Neural cell (in vitro differentiated cells): ENCODE measurements around the gene KMT2B. TPM values are rescaled to one million over a fixed set of nuclear protein-coding genes. Genes with fewer than 3 reads are reported as not detected.

Experiments
- H2AFZ ChIP-seq: fragments of 200-600, 300-800 bp; sonication (generic), shearing (Covaris generic); 2 replicates; pipeline ENCODE4 v1.6.0; 2014; ENCODE audit warnings: low read depth, mild to moderate bottlenecking, antibody characterized with exemption, low read length, moderate library complexity
- H3F3A ChIP-seq: fragments of 200-600 bp; shearing (Covaris generic); 2 replicates; pipeline ENCODE4 v1.6.1; 2016; ENCODE audit warnings: mild to moderate bottlenecking, moderate library complexity, mixed read lengths, antibody characterized with exemption, low read length; ENCODE audit not compliant: insufficient read depth, poor library complexity, severe bottlenecking
- H3K27ac ChIP-seq: fragments of 200-600, 300-800 bp; sonication (generic), shearing (Covaris generic); 2 replicates; pipeline ENCODE4 v1.5.1; 2014; ENCODE audit warnings: mild to moderate bottlenecking, low read length, moderate library complexity
- H3K27me3 ChIP-seq: fragments of 300-800, 200-600 bp; sonication (generic), shearing (Covaris generic); 2 replicates; pipeline ENCODE4 v1.6.0; 2014; ENCODE audit warnings: mild to moderate bottlenecking, low read depth, low read length, moderate library complexity; ENCODE audit not compliant: insufficient read depth
- H3K36me3 ChIP-seq: fragments of 300-800, 200-600 bp; sonication (generic), shearing (Covaris generic); 2 replicates; pipeline ENCODE4 v1.5.1; 2014; ENCODE audit warnings: mild to moderate bottlenecking, antibody characterized with exemption, low read length, moderate library complexity; ENCODE audit not compliant: insufficient read depth
- H3K4me2 ChIP-seq: fragments of 300-800, 200-600 bp; sonication (generic), shearing (Covaris generic); 2 replicates; pipeline ENCODE4 v1.6.0; 2014; ENCODE audit warnings: mild to moderate bottlenecking, low read length
- H3K4me3 ChIP-seq: fragments of 300-800, 200-600 bp; sonication (generic), shearing (Covaris generic); 2 replicates; pipeline ENCODE4 v1.5.1; 2014; ENCODE audit warnings: mild to moderate bottlenecking, low read length, moderate library complexity
- H3K79me2 ChIP-seq: fragments of 200-600 bp; shearing (Covaris generic); replicated peaks from 2 replicates; pipeline ENCODE4 v1.6.0; 2014; ENCODE audit warnings: mild to moderate bottlenecking, low read length, moderate library complexity; ENCODE audit not compliant: insufficient read depth
- H3K9ac ChIP-seq: fragments of 300-800, 200-600 bp; sonication (generic), shearing (Covaris generic); 2 replicates; pipeline ENCODE4 v1.6.1; 2016; ENCODE audit warnings: mild to moderate bottlenecking, low read length, mixed read lengths
- H3K9me2 ChIP-seq: fragments of 200-600 bp; shearing (Covaris generic); 2 replicates; pipeline ENCODE4 v1.6.1; 2016; ENCODE audit warnings: mild to moderate bottlenecking, low read length, mixed read lengths; ENCODE audit not compliant: insufficient read depth
- H3K9me3 ChIP-seq: fragments of 200-600, 300-800 bp; sonication (generic), shearing (Covaris generic); 2 replicates; pipeline ENCODE4 v1.6.1; 2016; ENCODE audit warnings: mild to moderate bottlenecking, mixed run types, low read length, moderate library complexity, mixed read lengths
- H4K20me1 ChIP-seq: fragments of 200-600 bp; shearing (Covaris generic); 2 replicates; pipeline ENCODE4 v1.6.1; 2016; ENCODE audit warnings: mild to moderate bottlenecking, mixed run types; ENCODE audit not compliant: insufficient read depth
- CTCF ChIP-seq: fragments of 450-650 bp; IDR thresholded peaks from 2 replicates; pipeline ENCODE4 v1.5.1; 2014; ENCODE audit warnings: antibody characterized with exemption, mild to moderate bottlenecking, moderate library complexity; ENCODE audit not compliant: poor library complexity, severe bottlenecking
- EP300 ChIP-seq: fragments of 450-650 bp; conservative IDR thresholded peaks from 2 replicates; pipeline ENCODE4 v1.6.1; 2014; ENCODE audit warnings: antibody characterized with exemption, mild to moderate bottlenecking, moderate library complexity; ENCODE audit not compliant: poor library complexity, severe bottlenecking
- EZH2 ChIP-seq: fragments of 200-600, 300-800 bp; shearing (Covaris generic), sonication (generic); IDR thresholded peaks from 2 replicates; pipeline ENCODE4 v1.6.1; 2014; ENCODE audit warnings: antibody characterized with exemption, low read length, borderline replicate concordance, mild to moderate bottlenecking; ENCODE audit not compliant: insufficient read depth, poor library complexity, severe bottlenecking
- POLR2AphosphoS5 ChIP-seq: IDR thresholded peaks from 2 replicates; pipeline ENCODE4 v1.6.1; 2012
- RAD21 ChIP-seq: fragments of 450-650 bp; conservative IDR thresholded peaks from 2 replicates; pipeline ENCODE4 v1.6.1; 2014; ENCODE audit warnings: antibody characterized with exemption, mild to moderate bottlenecking, moderate library complexity
- REST ChIP-seq: IDR thresholded peaks from 2 replicates; pipeline ENCODE4 v1.6.1; 2012; ENCODE audit warnings: borderline replicate concordance
- SMC3 ChIP-seq: fragments of 450-650 bp; conservative IDR thresholded peaks from 2 replicates; pipeline ENCODE4 v1.6.1; 2014; ENCODE audit warnings: antibody characterized with exemption, mild to moderate bottlenecking, moderate library complexity; ENCODE audit not compliant: poor library complexity
- TAF1 ChIP-seq: IDR thresholded peaks from 2 replicates; pipeline ENCODE4 v1.6.1; 2012; ENCODE audit warnings: low read depth
- polyA plus RNA-seq: library from polyadenylated mRNA; depleted of rRNA; stranded (reverse); fragments of >200 nt; gene quantifications from 2 replicates; pipeline ENCODE4 v1.2.3, GENCODE V29; 2014

KMT2B gene
- polyA plus RNA-seq, 1 donor from 2014 or later, result 15.8 TPM

GRCh38 chr19:35783469-35784434, 65.9 kb downstream of the KMT2B start:
- Histone ChIP-seq H3K9ac (no peak overlapping the region), H3K27me3 (no peaks in the 10 kb centered on the region), H3K36me3 (no peaks in the 10 kb centered on the region), H3K27ac (no peak overlapping the region), H2AFZ (no peak overlapping the region), H3K4me3 (no peak overlapping the region), H3K79me2 (no peaks in the 10 kb centered on the region), H3F3A (no peaks in the 10 kb centered on the region), H3K9me2 (no peaks in the 10 kb centered on the region), H3K4me2 (no peak overlapping the region), H4K20me1 (no peaks in the 10 kb centered on the region), H3K9me3 (no peaks in the 10 kb centered on the region)
- TF ChIP-seq POLR2AphosphoS5 (no peak), REST (no peak)

GRCh38 chr19:35784503-35785338, 66.9 kb downstream of the KMT2B start:
- no peak overlapping the region for H3K27ac ChIP-seq
- no peaks in the 10 kb centered on the region for H3K9me3 ChIP-seq
- H3F3A ChIP-seq, result no peaks in the 10 kb centered on the region
- H3K27me3 ChIP-seq, result no peaks in the 10 kb centered on the region
- no peak overlapping the region for H2AFZ ChIP-seq
- no peak overlapping the region for H3K9ac ChIP-seq
- no peaks in the 10 kb centered on the region for H3K79me2 ChIP-seq
- no peaks in the 10 kb centered on the region for H3K9me2 ChIP-seq
- H3K4me2 ChIP-seq, result no peak overlapping the region
- TF ChIP-seq SMC3 (no peak), CTCF (no peak)
- no peak overlapping the region for H3K4me3 ChIP-seq
- H3K36me3 ChIP-seq, result no peaks in the 10 kb centered on the region
- H4K20me1 ChIP-seq, result no peaks in the 10 kb centered on the region

GRCh38 chr19:35785339-35785627, 67.5 kb downstream of the KMT2B start:
- Histone ChIP-seq H3K9me2 (no peaks in the 10 kb centered on the region), H3K4me3 (no peak overlapping the region), H2AFZ (no peak overlapping the region), H3K36me3 (no peaks in the 10 kb centered on the region), H3F3A (no peaks in the 10 kb centered on the region), H3K27ac (no peak overlapping the region), H3K9me3 (no peaks in the 10 kb centered on the region), H3K79me2 (no peaks in the 10 kb centered on the region), H3K4me2 (no peak overlapping the region), H3K9ac (no peak overlapping the region), H3K27me3 (no peaks in the 10 kb centered on the region), H4K20me1 (no peaks in the 10 kb centered on the region)
- no peak for TF ChIP-seq REST
- TF ChIP-seq SMC3, result no peak
- TF ChIP-seq TAF1, result no peak
- TF ChIP-seq EP300, result no peak
- no peak for TF ChIP-seq EZH2
- TF ChIP-seq RAD21, result no peak
- no peak for TF ChIP-seq CTCF
